Mesenchymal stem cell (in vitro differentiated cells and primary cell): Measurements from ENCODE around the gene DEPDC1B.
"Not testable (repeated sequence)": the region's sequence is repeated elsewhere in the genome, so short reads cannot be mapped to it uniquely, and the experiment has no call there.

Source experiments
- DNase-seq: peaks from one replicate; pipeline ENCODE4 v3.0.0-alpha.2; 2013
- H2AFZ ChIP-seq: one replicate; pipeline ENCODE4 v1.6.1; 2013; ENCODE audit warnings: low read depth, mild to moderate bottlenecking, control low read depth, inconsistent platforms, low read length, moderate library complexity
- H2AK5ac ChIP-seq: 2 replicates; pipeline ENCODE4 v1.6.1; 2013; ENCODE audit warnings: low read length, moderate library complexity, mild to moderate bottlenecking, inconsistent platforms; ENCODE audit not compliant: severe bottlenecking
- H2BK120ac ChIP-seq: one replicate; pipeline ENCODE4 v1.6.1; 2013; ENCODE audit warnings: low read depth, mild to moderate bottlenecking, inconsistent platforms, low read length, moderate library complexity
- H2BK12ac ChIP-seq, 2 experiments: one replicate each; pipeline ENCODE4 v1.6.1; 2013; ENCODE audit warnings: inconsistent platforms in 2 of 2, low read length in 2 of 2, mild to moderate bottlenecking in 2 of 2, moderate library complexity in 2 of 2, control low read depth in 1 of 2
- H2BK15ac ChIP-seq: one replicate; pipeline ENCODE4 v1.6.1; 2013; ENCODE audit warnings: mild to moderate bottlenecking, low read depth, inconsistent platforms; ENCODE audit not compliant: poor library complexity, severe bottlenecking
- H2BK5ac ChIP-seq: 2 replicates; pipeline ENCODE4 v1.6.1; 2013; ENCODE audit warnings: low read depth, mild to moderate bottlenecking, low read length, control low read depth, inconsistent platforms; ENCODE audit not compliant: poor library complexity, severe bottlenecking
- H3K14ac ChIP-seq, 2 experiments: one replicate each; pipeline ENCODE4 v1.6.1; 2013; ENCODE audit warnings: inconsistent platforms in 2 of 2, low read length in 2 of 2, control low read depth in 1 of 2, mild to moderate bottlenecking in 1 of 2, moderate library complexity in 1 of 2
- H3K18ac ChIP-seq, 2 experiments: one replicate each; pipeline ENCODE4 v1.6.1; 2013; ENCODE audit warnings: inconsistent platforms in 2 of 2, low read length in 2 of 2, control low read depth in 1 of 2, low read depth in 1 of 2, mild to moderate bottlenecking in 1 of 2
- H3K23ac ChIP-seq, 2 experiments: one replicate each; pipeline ENCODE4 v1.6.1; 2013; ENCODE audit warnings: inconsistent platforms in 2 of 2, low read length in 2 of 2, mild to moderate bottlenecking in 2 of 2, moderate library complexity in 2 of 2, control low read depth in 1 of 2
- H3K27ac ChIP-seq: 2 replicates; pipeline ENCODE4 v1.5.1; 2013; ENCODE audit warnings: mild to moderate bottlenecking, moderate library complexity, low read length, control low read depth, inconsistent platforms; ENCODE audit not compliant: poor library complexity, severe bottlenecking
- H3K27me3 ChIP-seq, 2 experiments: 2 replicates each; pipeline versions ENCODE4 v1.6.1 to v1.7.0; 2013; ENCODE audit warnings: low read length in 2 of 2, mild to moderate bottlenecking in 2 of 2, moderate library complexity in 2 of 2, control low read depth in 1 of 2, inconsistent platforms in 1 of 2; ENCODE audit not compliant: control insufficient read depth in 1 of 2, insufficient read depth in 1 of 2
- H3K36me3 ChIP-seq, 2 experiments: 2 replicates each; pipeline versions ENCODE4 v1.6.1 to v1.7.0; 2013; ENCODE audit warnings: low read length in 2 of 2, control low read depth in 1 of 2, inconsistent platforms in 1 of 2, low read depth in 1 of 2, mild to moderate bottlenecking in 1 of 2; ENCODE audit not compliant: insufficient read depth in 2 of 2, control insufficient read depth in 1 of 2
- H3K4ac ChIP-seq, 2 experiments: one replicate each; pipeline ENCODE4 v1.6.1; 2013; ENCODE audit warnings: inconsistent platforms in 2 of 2, low read length in 2 of 2, mild to moderate bottlenecking in 2 of 2, moderate library complexity in 2 of 2, control low read depth in 1 of 2, low read depth in 1 of 2
- H3K4me1 ChIP-seq: 2 replicates; pipeline ENCODE4 v1.6.1; 2013; ENCODE audit warnings: low read depth, low read length, control low read depth; ENCODE audit not compliant: control insufficient read depth, insufficient read depth
- H3K4me2 ChIP-seq: 2 replicates; pipeline ENCODE4 v1.6.1; 2013; ENCODE audit warnings: low read length, mild to moderate bottlenecking, inconsistent platforms; ENCODE audit not compliant: poor library complexity, severe bottlenecking
- H3K4me3 ChIP-seq, 2 experiments: 2 replicates each; pipeline versions ENCODE4 v1.5.1 to v1.7.0; 2013; ENCODE audit warnings: low read length in 2 of 2, mild to moderate bottlenecking in 2 of 2, control low read depth in 1 of 2, low read depth in 1 of 2; ENCODE audit not compliant: insufficient read depth in 1 of 2
- H3K79me1 ChIP-seq: replicated peaks from 2 replicates; pipeline ENCODE4 v1.6.1; 2013; ENCODE audit warnings: mild to moderate bottlenecking, control low read depth, low read length, inconsistent platforms; ENCODE audit not compliant: poor library complexity, severe bottlenecking
- H3K9ac ChIP-seq: 2 replicates; pipeline ENCODE4 v1.7.0; 2013; ENCODE audit warnings: mild to moderate bottlenecking, low read length, moderate library complexity
- H3K9me3 ChIP-seq: 2 replicates; pipeline ENCODE4 v1.7.0; 2013; ENCODE audit warnings: mild to moderate bottlenecking, low read length; ENCODE audit not compliant: control insufficient read depth
- H4K8ac ChIP-seq: one replicate; pipeline ENCODE4 v1.6.1; 2013; ENCODE audit warnings: inconsistent platforms, mild to moderate bottlenecking, low read length, moderate library complexity
- H4K91ac ChIP-seq: one replicate; pipeline ENCODE4 v1.6.1; 2013; ENCODE audit warnings: mild to moderate bottlenecking, low read length, inconsistent platforms
- WGBS: methylation state at CpG from one replicate; pipeline ENCODE4 v1.1.7; 2013; ENCODE audit warnings: mixed read lengths; 5-methylcytosine and 5-hydroxymethylcytosine counted together

The DEPDC1B gene

DNA sequence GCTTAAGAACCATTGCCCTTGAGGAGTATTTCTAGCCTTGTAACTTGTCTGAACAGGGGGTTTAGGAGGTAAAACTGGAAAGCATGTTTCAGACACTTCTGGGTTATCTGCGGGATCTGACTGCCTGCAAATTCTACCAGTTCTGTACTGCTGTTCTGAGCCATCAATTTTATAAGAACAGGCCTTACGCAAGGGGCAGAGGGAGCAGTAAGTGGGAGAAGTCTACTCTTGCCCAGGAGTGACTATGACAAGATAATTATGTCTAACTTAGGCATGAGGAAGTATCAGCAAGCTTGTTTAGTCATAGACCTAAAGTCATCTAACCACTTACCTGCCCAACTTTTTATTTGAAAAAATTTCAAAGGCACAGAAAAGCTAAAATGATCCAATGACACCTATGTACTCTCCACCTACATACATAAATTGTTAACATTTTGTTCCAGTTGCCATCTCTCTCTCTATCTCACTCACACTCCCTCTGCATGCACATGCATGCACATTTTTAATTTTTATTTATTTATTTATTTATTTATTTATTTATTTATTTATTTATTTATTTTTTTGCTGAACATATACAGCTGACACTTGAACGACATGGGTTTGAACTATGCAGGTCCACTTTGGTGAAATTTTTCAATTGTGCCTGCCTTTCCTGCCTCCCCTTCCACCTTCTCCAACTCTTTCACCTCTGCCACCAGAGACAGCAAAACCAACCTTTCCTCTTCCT, 18.4 kb upstream of the DEPDC1B start:
- H4K91ac ChIP-seq: no peak overlapping the region
- no peak overlapping the region for H3K27ac ChIP-seq
- H4K8ac ChIP-seq: no peak overlapping the region
- no peak overlapping the region for H2BK5ac ChIP-seq
- H3K9ac ChIP-seq: no peak overlapping the region
- no peak overlapping the region for H2BK12ac ChIP-seq
- DNase-seq: no peak
- no peak overlapping the region for H3K4ac ChIP-seq
- no peaks in the 10 kb centered on the region for H3K9me3 ChIP-seq
- H3K79me1 ChIP-seq: no peaks in the 10 kb centered on the region
- H2BK120ac ChIP-seq: no peak overlapping the region
- no peak overlapping the region for H3K4me3 ChIP-seq
- H3K18ac ChIP-seq: no peak overlapping the region
- no peak overlapping the region for H2AK5ac ChIP-seq
- H3K4me1 ChIP-seq: no peaks in the 10 kb centered on the region
- no peak overlapping the region for H2AFZ ChIP-seq
- H3K23ac ChIP-seq: no peak overlapping the region
- H3K27me3 ChIP-seq: peaks cover 0 to 3% of the 10 kb centered on the region in 2 experiments
- no peak overlapping the region for H3K4me2 ChIP-seq
- no peak overlapping the region for H2BK15ac ChIP-seq
- H3K14ac ChIP-seq: no peak overlapping the region
- 94% methylated on average over 3 of the region's 3 CpGs for WGBS
- H3K36me3 ChIP-seq: no peaks in the 10 kb centered on the region

DNA sequence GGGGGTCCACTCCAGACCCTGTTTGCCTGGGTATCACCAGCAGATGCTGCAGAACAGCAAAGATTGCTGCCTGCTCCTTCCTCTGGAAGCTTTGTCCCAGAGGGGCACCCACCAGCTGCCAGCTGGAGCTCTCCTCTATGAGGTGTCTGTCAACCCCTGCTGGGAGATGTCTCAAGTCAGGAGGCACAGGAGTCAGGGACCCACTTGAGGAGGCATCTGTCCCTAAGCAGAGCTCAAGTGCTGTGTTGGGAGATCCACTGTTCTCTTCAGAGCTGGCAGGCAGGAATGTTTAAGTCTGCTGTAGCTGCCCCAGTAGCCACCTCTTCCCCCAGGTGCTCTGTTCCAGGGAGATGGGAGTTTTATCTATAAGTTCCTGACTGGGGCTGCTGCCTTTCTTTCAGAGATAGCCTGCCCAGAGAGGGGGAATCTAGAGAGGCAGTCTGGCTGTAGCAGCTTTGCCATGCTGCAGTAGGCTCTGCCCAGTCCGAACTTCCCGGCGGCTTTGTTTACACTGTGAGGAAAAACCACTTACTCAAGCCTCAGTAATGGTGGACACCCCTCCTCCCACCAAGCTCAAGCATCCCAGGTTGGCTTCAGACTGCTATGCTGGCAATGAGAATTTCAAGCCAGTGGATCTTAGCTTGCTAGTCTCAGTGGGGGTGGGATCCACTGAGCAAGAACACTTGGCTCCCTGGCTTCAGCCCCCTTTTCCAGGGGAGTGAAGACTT, 15.4 kb upstream of the DEPDC1B start:
- H3K36me3 ChIP-seq, H3K14ac ChIP-seq, H3K4me3 ChIP-seq, H3K27me3 ChIP-seq, H2AFZ ChIP-seq, H3K4ac ChIP-seq, H3K27ac ChIP-seq, H3K79me1 ChIP-seq, H3K4me2 ChIP-seq, H3K9me3 ChIP-seq, H2BK5ac ChIP-seq, H3K23ac ChIP-seq, DNase-seq, H2BK12ac ChIP-seq, H2BK120ac ChIP-seq, H4K91ac ChIP-seq, H4K8ac ChIP-seq, H3K4me1 ChIP-seq, H2AK5ac ChIP-seq, H2BK15ac ChIP-seq, H3K9ac ChIP-seq, H3K18ac ChIP-seq: not testable (repeated sequence)
- WGBS: 54% methylated on average over 3 of the region's 3 CpGs

DNA sequence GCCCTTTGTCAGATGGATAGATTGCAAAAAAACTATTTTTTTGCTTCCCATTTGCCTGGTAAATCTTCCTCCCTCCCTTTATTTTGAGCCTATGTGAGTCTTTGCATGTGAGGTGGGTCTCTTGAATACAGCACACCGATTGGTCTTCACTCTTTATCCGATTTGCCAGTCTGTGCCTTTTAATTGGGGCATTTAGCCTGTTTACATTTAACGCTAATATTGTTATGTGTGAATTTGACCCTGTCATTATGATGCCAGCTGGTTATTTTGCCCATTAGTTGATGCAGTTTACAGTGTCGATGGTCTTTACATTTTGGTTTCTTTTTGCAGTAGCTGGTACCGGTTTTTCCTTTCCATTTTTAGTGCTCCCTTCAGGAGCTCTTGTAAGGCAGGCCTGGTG, 13.0 kb upstream of the DEPDC1B start:
- H2BK5ac ChIP-seq: no peak overlapping the region
- no peaks in the 10 kb centered on the region for H3K4me1 ChIP-seq
- no peak overlapping the region for H2BK120ac ChIP-seq
- no peaks in the 10 kb centered on the region for H3K36me3 ChIP-seq
- H3K4me2 ChIP-seq: no peak overlapping the region
- 81% methylated on average over 5 of the region's 5 CpGs for WGBS
- no peak overlapping the region for H3K18ac ChIP-seq
- H3K27ac ChIP-seq: no peak overlapping the region
- no peak overlapping the region for H2AFZ ChIP-seq
- H2AK5ac ChIP-seq: no peak overlapping the region
- H3K4me3 ChIP-seq: no peak overlapping the region
- H3K9ac ChIP-seq: no peak overlapping the region
- H3K79me1 ChIP-seq: no peaks in the 10 kb centered on the region
- peaks cover 0 to 2% of the 10 kb centered on the region in 2 experiments for H3K27me3 ChIP-seq
- H3K14ac ChIP-seq: no peak overlapping the region
- no peak overlapping the region for H2BK12ac ChIP-seq
- H4K8ac ChIP-seq: no peak overlapping the region
- no peaks in the 10 kb centered on the region for H3K9me3 ChIP-seq
- DNase-seq: no peak
- no peak overlapping the region for H3K23ac ChIP-seq
- no peak overlapping the region for H2BK15ac ChIP-seq
- no peak overlapping the region for H4K91ac ChIP-seq
- H3K4ac ChIP-seq: no peak overlapping the region

DNA sequence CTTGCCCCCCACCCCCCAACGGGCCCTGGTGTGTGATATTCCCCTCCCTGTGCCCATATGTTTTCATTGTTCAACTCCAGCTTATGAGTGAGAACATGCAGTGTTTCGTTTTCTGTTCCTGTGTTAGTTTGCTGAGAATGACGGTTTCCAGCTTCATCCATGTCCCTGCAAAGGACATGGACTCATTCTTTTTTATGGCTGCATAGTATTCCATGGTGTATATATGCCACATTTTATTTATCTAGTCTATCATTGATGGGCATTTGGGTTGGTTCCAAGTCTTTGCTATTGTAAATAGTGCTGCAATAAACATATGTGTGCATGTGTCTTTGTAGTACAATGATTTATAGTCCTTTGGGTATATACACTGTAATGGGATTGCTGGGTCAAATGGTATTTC, 11.9 kb upstream of the DEPDC1B start:
- not testable (repeated sequence) for H3K36me3 ChIP-seq, H2BK15ac ChIP-seq, H4K91ac ChIP-seq, H3K27me3 ChIP-seq, H3K4me1 ChIP-seq, H3K4me2 ChIP-seq, H3K4ac ChIP-seq, H4K8ac ChIP-seq, H3K4me3 ChIP-seq, H2BK12ac ChIP-seq, H2AK5ac ChIP-seq, H3K14ac ChIP-seq, H2AFZ ChIP-seq, DNase-seq, H3K79me1 ChIP-seq, H2BK120ac ChIP-seq, H2BK5ac ChIP-seq, H3K23ac ChIP-seq, H3K27ac ChIP-seq, H3K9ac ChIP-seq, H3K9me3 ChIP-seq, H3K18ac ChIP-seq
- WGBS: 80% methylated on average over 1 of the region's 3 CpGs
